GM23338 (cell line): Measurements from ENCODE around the gene CABCOCO1.

Experiments
- CREB1 ChIP-seq: fragments of 250-450 bp; sonication (Bioruptor Pico); IDR thresholded peaks from 2 replicates; pipeline ENCODE4 v1.5.0; 2020; ENCODE audit warnings: low read depth, mild to moderate bottlenecking, moderate library complexity
- EZH2 ChIP-seq: fragments of 200-600 bp; sonication (generic); IDR thresholded peaks from one replicate; pipeline ENCODE4 v1.8.0; 2017; ENCODE audit warnings: antibody characterized with exemption, mild to moderate bottlenecking, low read depth; ENCODE audit not compliant: unreplicated experiment
- EZH2phosphoT487 ChIP-seq: fragments of 200-600 bp; sonication (generic); IDR thresholded peaks from one replicate; pipeline ENCODE4 v1.8.1; 2018; ENCODE audit warnings: antibody characterized with exemption; ENCODE audit not compliant: unreplicated experiment
- POLR2AphosphoS5 ChIP-seq: IDR thresholded peaks from 2 replicates; pipeline ENCODE4 v1.6.1; 2016; ENCODE audit warnings: antibody characterized with exemption, low read depth
- REST ChIP-seq: IDR thresholded peaks from one replicate; pipeline ENCODE4 v1.6.1; 2018; ENCODE audit warnings: antibody characterized with exemption; ENCODE audit not compliant: unreplicated experiment
- TF ChIP-seq, protein P1 (sequence below), 2 experiments: fragments of 200-600 bp in 1 of 2; sonication (generic) in 1 of 2; conservative IDR thresholded peaks; 2 replicates each; pipeline versions ENCODE4 v1.5.1 to v1.6.1; 2016 to 2017; ENCODE audit warnings: antibody characterized with exemption in 2 of 2, low read depth in 2 of 2, mild to moderate bottlenecking in 2 of 2, moderate library complexity in 1 of 2

- TF ChIP-seq CREB1 (CRISPR knock-in tag): no peak
- no peak for TF ChIP-seq REST
- TF ChIP-seq, protein P1, sequence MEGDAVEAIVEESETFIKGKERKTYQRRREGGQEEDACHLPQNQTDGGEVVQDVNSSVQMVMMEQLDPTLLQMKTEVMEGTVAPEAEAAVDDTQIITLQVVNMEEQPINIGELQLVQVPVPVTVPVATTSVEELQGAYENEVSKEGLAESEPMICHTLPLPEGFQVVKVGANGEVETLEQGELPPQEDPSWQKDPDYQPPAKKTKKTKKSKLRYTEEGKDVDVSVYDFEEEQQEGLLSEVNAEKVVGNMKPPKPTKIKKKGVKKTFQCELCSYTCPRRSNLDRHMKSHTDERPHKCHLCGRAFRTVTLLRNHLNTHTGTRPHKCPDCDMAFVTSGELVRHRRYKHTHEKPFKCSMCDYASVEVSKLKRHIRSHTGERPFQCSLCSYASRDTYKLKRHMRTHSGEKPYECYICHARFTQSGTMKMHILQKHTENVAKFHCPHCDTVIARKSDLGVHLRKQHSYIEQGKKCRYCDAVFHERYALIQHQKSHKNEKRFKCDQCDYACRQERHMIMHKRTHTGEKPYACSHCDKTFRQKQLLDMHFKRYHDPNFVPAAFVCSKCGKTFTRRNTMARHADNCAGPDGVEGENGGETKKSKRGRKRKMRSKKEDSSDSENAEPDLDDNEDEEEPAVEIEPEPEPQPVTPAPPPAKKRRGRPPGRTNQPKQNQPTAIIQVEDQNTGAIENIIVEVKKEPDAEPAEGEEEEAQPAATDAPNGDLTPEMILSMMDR (conservative IDR thresholded peaks at IDR 0.05; ENCODE audit: low read depth in 2 of 2): no peak
- no peak for TF ChIP-seq POLR2AphosphoS5
- TF ChIP-seq EZH2: no peak
- no peak for TF ChIP-seq EZH2phosphoT487
Observed at GRCh38 chr10:61735882-61736281, 73.2 kb downstream of the CABCOCO1 start.
